ENCODE measurements around the gene LRRC4.

The LRRC4 gene

DNA sequence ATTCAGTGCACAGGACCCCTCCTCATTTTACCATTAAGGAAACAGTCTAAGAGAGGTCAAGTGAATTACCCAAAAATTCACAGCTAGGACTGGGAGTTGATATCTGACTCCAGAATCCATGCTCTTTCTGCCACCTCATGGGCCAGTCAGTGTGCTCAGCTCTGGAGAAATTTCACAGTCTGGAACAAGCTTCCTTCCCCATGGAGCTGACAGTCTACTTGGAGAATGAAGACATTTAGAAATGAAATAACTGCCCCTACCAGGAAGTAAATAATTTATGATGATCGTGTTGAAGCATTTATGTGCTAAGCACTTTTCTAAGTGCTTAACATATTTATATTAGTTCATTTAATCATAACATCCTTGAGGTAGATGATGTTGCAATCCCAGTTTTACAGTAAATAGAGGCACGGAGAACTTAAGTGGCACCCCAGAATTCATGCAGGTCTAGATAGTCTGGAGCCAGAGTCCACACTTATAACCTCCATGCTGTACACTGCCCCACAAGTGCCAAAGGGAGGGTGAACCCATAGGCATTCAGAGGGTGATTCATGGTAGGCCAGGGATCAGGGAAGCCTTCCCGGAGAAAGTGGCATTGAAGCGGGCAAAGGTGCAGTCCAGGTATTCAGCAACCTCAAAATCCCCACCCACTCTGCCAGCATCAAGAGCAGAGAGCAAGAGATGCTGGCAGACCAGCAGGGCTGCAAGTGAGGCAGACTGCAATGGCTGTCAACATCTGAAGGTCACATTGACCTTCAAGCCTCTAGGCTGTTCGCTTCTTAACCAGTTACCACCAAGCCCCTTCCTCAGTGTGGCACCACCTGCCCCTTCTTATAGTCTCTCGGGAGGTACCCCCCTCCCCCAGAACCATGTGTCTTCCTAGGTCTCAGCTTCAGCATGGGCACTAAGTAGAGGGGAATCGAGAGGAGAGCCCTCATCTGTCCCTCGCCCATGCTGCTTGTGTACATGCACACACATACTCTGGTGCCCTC, 38.4 kb upstream of the LRRC4 start:
- no peak for DNase-seq
- Histone ChIP-seq H3K27me3 (no peaks in the 10 kb centered on the region), H3K36me3 (no peaks in the 10 kb centered on the region; the same call in 1 of the 2 replicates), H3K4me3 (ENCODE audit: low read depth, low read length) (no peak overlapping the region), H3K9me3 (no peaks in the 10 kb centered on the region), H3K4me1 (no peaks in the 10 kb centered on the region; the same call in 1 of the 2 replicates)
- TF ChIP-seq, protein P1, sequence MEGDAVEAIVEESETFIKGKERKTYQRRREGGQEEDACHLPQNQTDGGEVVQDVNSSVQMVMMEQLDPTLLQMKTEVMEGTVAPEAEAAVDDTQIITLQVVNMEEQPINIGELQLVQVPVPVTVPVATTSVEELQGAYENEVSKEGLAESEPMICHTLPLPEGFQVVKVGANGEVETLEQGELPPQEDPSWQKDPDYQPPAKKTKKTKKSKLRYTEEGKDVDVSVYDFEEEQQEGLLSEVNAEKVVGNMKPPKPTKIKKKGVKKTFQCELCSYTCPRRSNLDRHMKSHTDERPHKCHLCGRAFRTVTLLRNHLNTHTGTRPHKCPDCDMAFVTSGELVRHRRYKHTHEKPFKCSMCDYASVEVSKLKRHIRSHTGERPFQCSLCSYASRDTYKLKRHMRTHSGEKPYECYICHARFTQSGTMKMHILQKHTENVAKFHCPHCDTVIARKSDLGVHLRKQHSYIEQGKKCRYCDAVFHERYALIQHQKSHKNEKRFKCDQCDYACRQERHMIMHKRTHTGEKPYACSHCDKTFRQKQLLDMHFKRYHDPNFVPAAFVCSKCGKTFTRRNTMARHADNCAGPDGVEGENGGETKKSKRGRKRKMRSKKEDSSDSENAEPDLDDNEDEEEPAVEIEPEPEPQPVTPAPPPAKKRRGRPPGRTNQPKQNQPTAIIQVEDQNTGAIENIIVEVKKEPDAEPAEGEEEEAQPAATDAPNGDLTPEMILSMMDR (IDR thresholded peaks at IDR 0.05; ENCODE audit: low read depth, low read length) = no peak

GRCh38 chr7:128068785-128069184, 37.5 kb upstream of the LRRC4 start:
- H3K4me3 ChIP-seq (ENCODE audit: low read depth, low read length) = no peak overlapping the region
- H3K9me3 ChIP-seq = no peaks in the 10 kb centered on the region
- no peaks in the 10 kb centered on the region for H3K27me3 ChIP-seq
- TF ChIP-seq, protein P1 (IDR thresholded peaks at IDR 0.05; ENCODE audit: low read depth, low read length) = no peak
- no peaks in the 10 kb centered on the region; the same call in 1 of the 2 replicates for H3K4me1 ChIP-seq
- H3K36me3 ChIP-seq = no peaks in the 10 kb centered on the region
- DNase-seq = no peak

GRCh38 chr7:128067983-128068382, 36.7 kb upstream of the LRRC4 start:
- Histone ChIP-seq H3K27me3 (no peaks in the 10 kb centered on the region), H3K4me1 (no peaks in the 10 kb centered on the region; the same call in 1 of the 2 replicates), H3K36me3 (no peaks in the 10 kb centered on the region), H3K9me3 (no peaks in the 10 kb centered on the region), H3K4me3 (ENCODE audit: low read depth, low read length) (no peak overlapping the region)
- DNase-seq = no peak
- TF ChIP-seq, protein P1 (IDR thresholded peaks at IDR 0.05; ENCODE audit: low read depth, low read length) = no peak

DNA sequence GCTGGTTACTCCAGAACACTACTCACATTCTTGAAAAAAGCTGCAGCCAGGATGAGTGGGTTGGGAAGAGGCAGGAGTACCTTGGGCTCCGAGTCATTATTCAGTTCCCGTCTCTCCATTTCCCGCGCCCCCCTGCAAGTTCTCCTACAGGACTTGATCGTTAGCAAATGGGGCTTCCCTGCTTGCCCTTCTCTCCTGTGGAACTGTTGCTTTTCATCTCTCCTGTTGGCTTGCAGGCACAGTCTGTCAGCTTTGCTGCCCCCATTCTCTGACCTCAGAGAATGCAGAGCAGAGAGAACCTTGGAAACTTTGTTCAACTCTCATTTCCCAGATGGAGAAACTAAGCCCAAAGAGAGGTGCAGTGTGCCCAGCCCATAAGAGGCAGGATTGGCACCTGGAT, 35.6 kb upstream of the LRRC4 start:
- no peak for DNase-seq
- Histone ChIP-seq H3K36me3 (no peaks in the 10 kb centered on the region), H3K4me3 (ENCODE audit: low read depth, low read length) (no peak overlapping the region), H3K9me3 (no peaks in the 10 kb centered on the region), H3K27me3 (no peaks in the 10 kb centered on the region), H3K4me1 (no peaks in the 10 kb centered on the region; the same call in 1 of the 2 replicates)
- TF ChIP-seq, protein P1 (IDR thresholded peaks at IDR 0.05; ENCODE audit: low read depth, low read length) = peak; percentile 37

DNA sequence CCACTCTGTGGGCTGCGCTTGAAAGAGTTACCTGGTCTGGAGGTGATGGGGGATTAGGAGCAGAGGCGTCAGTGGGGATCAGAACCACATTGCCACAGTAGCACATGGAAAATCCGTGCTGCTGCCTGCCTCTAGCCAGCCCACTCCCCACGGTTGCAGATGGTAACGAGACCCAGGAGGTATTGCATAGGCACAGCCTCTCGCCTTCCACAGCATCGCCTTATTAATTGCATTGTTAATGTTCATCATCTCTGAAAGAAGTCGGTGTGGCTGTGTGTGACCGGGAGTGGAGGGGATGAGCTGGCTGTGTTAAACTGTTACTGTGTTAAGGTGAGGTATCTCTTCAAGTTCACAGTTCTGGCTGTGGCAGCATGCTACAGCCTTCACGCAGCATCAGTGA, 35.2 kb upstream of the LRRC4 start:
- DNase-seq = no peak
- TF ChIP-seq, protein P1 (IDR thresholded peaks at IDR 0.05; ENCODE audit: low read depth, low read length) = no peak
- Histone ChIP-seq H3K4me3 (ENCODE audit: low read depth, low read length) (no peak overlapping the region), H3K4me1 (no peaks in the 10 kb centered on the region; the same call in 1 of the 2 replicates), H3K9me3 (no peaks in the 10 kb centered on the region), H3K36me3 (no peaks in the 10 kb centered on the region), H3K27me3 (no peaks in the 10 kb centered on the region)

GRCh38 chr7:128065872-128066271, 34.6 kb upstream of the LRRC4 start:
- no peak for DNase-seq
- H3K27me3 ChIP-seq = no peaks in the 10 kb centered on the region
- no peaks in the 10 kb centered on the region for H3K9me3 ChIP-seq
- no peaks in the 10 kb centered on the region; the same call in 1 of the 2 replicates for H3K4me1 ChIP-seq
- TF ChIP-seq, protein P1 (IDR thresholded peaks at IDR 0.05; ENCODE audit: low read depth, low read length) = no peak
- no peak overlapping the region for H3K4me3 ChIP-seq (ENCODE audit: low read depth, low read length)
- no peaks in the 10 kb centered on the region for H3K36me3 ChIP-seq
